ENCODE measurements around the gene DHRSX. TPM values are rescaled to one million over a fixed set of nuclear protein-coding genes. Genes with fewer than 3 reads are reported as not detected.

DHRSX gene
- total RNA-seq, 1 experiment from 2014 or later: 11.5 TPM

- Histone ChIP-seq H3F3A (ENCODE audit: low read length, unreplicated experiment) (no peaks in the 10 kb centered on the region), H3K9me3 (ENCODE audit: low read length) (no peaks in the 10 kb centered on the region), H3K9me2 (replicated peaks; ENCODE audit: low read length) (no peaks in the 10 kb centered on the region), H2AFZ (ENCODE audit: low read length) (no peak overlapping the region), H3K9ac (ENCODE audit: low read length) (no peak overlapping the region), H3K36me3 (ENCODE audit: low read depth, low read length) (no peaks in the 10 kb centered on the region), H3K79me2 (ENCODE audit: low read length) (no peaks in the 10 kb centered on the region), H3K4me2 (ENCODE audit: low read length) (no peak overlapping the region), H3K4me1 (ENCODE audit: insufficient read depth, low read length) (no peaks in the 10 kb centered on the region), H4K20me1 (ENCODE audit: low read length) (no peaks in the 10 kb centered on the region), H3K27me3 (ENCODE audit: low read length) (no peaks in the 10 kb centered on the region), H3K27ac (ENCODE audit: low read length) (no peak overlapping the region), H3K4me3 (ENCODE audit: low read length) (no peak overlapping the region)
- POLR2A ChIA-PET (ENCODE audit: unreplicated experiment): no interaction called here
- intact Hi-C loops (cut with micrococcal nuclease): no loop called here
- DNase-seq (no peak), ATAC-seq (no peak)
- CTCF ChIA-PET: no interaction called here
- no TSS peak for BruUV-seq (replicated peaks)
- no peak for TF ChIP-seq CTCF (conservative IDR thresholded peaks at IDR 0.05; ENCODE audit: low read depth, low read length)
- no peak for TF ChIP-seq EZH2phosphoT487 (IDR thresholded peaks at IDR 0.05; ENCODE audit: borderline replicate concordance, low read length)
- no peak for TF ChIP-seq EZH2 (IDR thresholded peaks at IDR 0.05; ENCODE audit: low read length, unreplicated experiment)
Observed at GRCh38 chrX:2343413-2343812, 157.4 kb downstream of the DHRSX start.

GRCh38 chrX:2342874-2343273, 157.9 kb downstream of the DHRSX start:
- Histone ChIP-seq H3K27ac (ENCODE audit: low read length) (no peak overlapping the region), H3K79me2 (ENCODE audit: low read length) (no peaks in the 10 kb centered on the region), H3K4me2 (ENCODE audit: low read length) (no peak overlapping the region), H3K9me3 (ENCODE audit: low read length) (no peaks in the 10 kb centered on the region), H2AFZ (ENCODE audit: low read length) (no peak overlapping the region), H3K9ac (ENCODE audit: low read length) (no peak overlapping the region), H4K20me1 (ENCODE audit: low read length) (no peaks in the 10 kb centered on the region), H3K4me1 (ENCODE audit: insufficient read depth, low read length) (no peaks in the 10 kb centered on the region), H3K27me3 (ENCODE audit: low read length) (no peaks in the 10 kb centered on the region), H3K9me2 (replicated peaks; ENCODE audit: low read length) (no peaks in the 10 kb centered on the region), H3F3A (ENCODE audit: low read length, unreplicated experiment) (no peaks in the 10 kb centered on the region), H3K36me3 (ENCODE audit: low read depth, low read length) (no peaks in the 10 kb centered on the region), H3K4me3 (ENCODE audit: low read length) (no peak overlapping the region)
- DNase-seq (no peak), ATAC-seq (no peak)
- CTCF ChIA-PET: no interaction called here
- TF ChIP-seq CTCF (conservative IDR thresholded peaks at IDR 0.05; ENCODE audit: low read depth, low read length) (no peak), EZH2 (IDR thresholded peaks at IDR 0.05; ENCODE audit: low read length, unreplicated experiment) (no peak), EZH2phosphoT487 (IDR thresholded peaks at IDR 0.05; ENCODE audit: borderline replicate concordance, low read length) (no peak)
- POLR2A ChIA-PET (ENCODE audit: unreplicated experiment): no interaction called here
- intact Hi-C loops (cut with micrococcal nuclease): no loop called here
- no TSS peak for BruUV-seq (replicated peaks)

GRCh38 chrX:2342281-2342688, 158.5 kb downstream of the DHRSX start:
- ChIA-PET POLR2A (ENCODE audit: unreplicated experiment) (no interaction called here), CTCF (no interaction called here)
- ATAC-seq: no peak
- DNase-seq: no peak
- Histone ChIP-seq H3K9me3 (ENCODE audit: low read length) (no peaks in the 10 kb centered on the region), H3K4me2 (ENCODE audit: low read length) (no peak overlapping the region), H3K79me2 (ENCODE audit: low read length) (no peaks in the 10 kb centered on the region), H3K9ac (ENCODE audit: low read length) (no peak overlapping the region), H4K20me1 (ENCODE audit: low read length) (no peaks in the 10 kb centered on the region), H3K4me3 (ENCODE audit: low read length) (no peak overlapping the region), H3K4me1 (ENCODE audit: insufficient read depth, low read length) (no peaks in the 10 kb centered on the region), H3F3A (ENCODE audit: low read length, unreplicated experiment) (no peaks in the 10 kb centered on the region), H3K9me2 (replicated peaks; ENCODE audit: low read length) (no peaks in the 10 kb centered on the region), H3K27ac (ENCODE audit: low read length) (no peak overlapping the region), H3K27me3 (ENCODE audit: low read length) (no peaks in the 10 kb centered on the region), H2AFZ (ENCODE audit: low read length) (no peak overlapping the region), H3K36me3 (ENCODE audit: low read depth, low read length) (no peaks in the 10 kb centered on the region)
- TF ChIP-seq CTCF (conservative IDR thresholded peaks at IDR 0.05; ENCODE audit: low read depth, low read length) (no peak), EZH2 (IDR thresholded peaks at IDR 0.05; ENCODE audit: low read length, unreplicated experiment) (no peak), EZH2phosphoT487 (IDR thresholded peaks at IDR 0.05; ENCODE audit: borderline replicate concordance, low read length) (no peak)
- no TSS peak for BruUV-seq (replicated peaks)
- intact Hi-C loops (cut with micrococcal nuclease): no loop called here

Measured in PC-3 (cell line).